H9 (cell line): ENCODE results near the gene KCNAB1. TPM values are rescaled to one million over a fixed set of nuclear protein-coding genes. Genes with fewer than 3 reads are reported as not detected.

Experiments
- DNase-seq: peaks from one replicate; pipeline ENCODE4 v3.0.0-alpha.2; 2017
- H2AFZ ChIP-seq: one replicate; pipeline ENCODE4 v1.6.1; 2013; ENCODE audit warnings: mild to moderate bottlenecking, low read length, control low read depth, moderate library complexity
- H2AK5ac ChIP-seq: 2 replicates; pipeline ENCODE4 v1.6.1; 2013; ENCODE audit warnings: low read length, control low read depth, mixed read lengths; ENCODE audit not compliant: insufficient read length
- H2BK120ac ChIP-seq: one replicate; pipeline ENCODE4 v1.6.1; 2013; ENCODE audit warnings: low read depth, mild to moderate bottlenecking, low read length, control low read depth, inconsistent platforms; ENCODE audit not compliant: poor library complexity, severe bottlenecking
- H2BK12ac ChIP-seq: 2 replicates; pipeline ENCODE4 v1.6.1; 2013; ENCODE audit warnings: low read length, control low read depth, mixed read lengths, low read depth; ENCODE audit not compliant: insufficient read length
- H2BK15ac ChIP-seq: 2 replicates; pipeline ENCODE4 v1.6.1; 2013; ENCODE audit warnings: low read depth, low read length, control low read depth
- H2BK20ac ChIP-seq: one replicate; pipeline ENCODE4 v1.6.1; 2013; ENCODE audit warnings: low read depth, mild to moderate bottlenecking, low read length, control low read depth, inconsistent platforms; ENCODE audit not compliant: poor library complexity, severe bottlenecking
- H2BK5ac ChIP-seq: 2 replicates; pipeline ENCODE4 v1.6.1; 2013; ENCODE audit warnings: low read length, control low read depth, mixed read lengths; ENCODE audit not compliant: insufficient read length
- H3K14ac ChIP-seq: 2 replicates; pipeline ENCODE4 v1.6.1; 2013; ENCODE audit warnings: low read length, control low read depth; ENCODE audit not compliant: insufficient read depth
- H3K18ac ChIP-seq: 2 replicates; pipeline ENCODE4 v1.6.1; 2013; ENCODE audit warnings: low read depth, mild to moderate bottlenecking, mixed read lengths, low read length, control low read depth; ENCODE audit not compliant: insufficient read length
- H3K23ac ChIP-seq: 2 replicates; pipeline ENCODE4 v1.6.1; 2013; ENCODE audit warnings: low read length, control low read depth, mixed read lengths, low read depth; ENCODE audit not compliant: insufficient read length
- H3K23me2 ChIP-seq: 2 replicates; pipeline ENCODE4 v1.6.1; 2013; ENCODE audit warnings: low read depth, mild to moderate bottlenecking, mixed read lengths, low read length, control low read depth; ENCODE audit not compliant: insufficient read length, poor library complexity, severe bottlenecking
- H3K27ac ChIP-seq: 2 replicates; pipeline ENCODE4 v1.5.1; 2013; ENCODE audit warnings: low read length, control low read depth, mixed read lengths, low read depth; ENCODE audit not compliant: insufficient read length
- H3K27me3 ChIP-seq: 2 replicates; pipeline ENCODE4 v1.6.1; 2013; ENCODE audit warnings: low read length, control low read depth, inconsistent platforms; ENCODE audit not compliant: insufficient read depth
- H3K4ac ChIP-seq: 2 replicates; pipeline ENCODE4 v1.6.1; 2013; ENCODE audit warnings: low read depth, mild to moderate bottlenecking, control low read depth, inconsistent platforms, low read length, moderate library complexity
- H3K4me1 ChIP-seq: 2 replicates; pipeline ENCODE4 v1.6.1; 2013; ENCODE audit warnings: low read length, control low read depth, inconsistent platforms; ENCODE audit not compliant: insufficient read depth
- H3K4me2 ChIP-seq: 2 replicates; pipeline ENCODE4 v1.6.1; 2013; ENCODE audit warnings: low read length, control low read depth, mixed read lengths; ENCODE audit not compliant: insufficient read length, insufficient read depth
- H3K56ac ChIP-seq: 2 replicates; pipeline ENCODE4 v1.6.1; 2013; ENCODE audit warnings: low read depth, mild to moderate bottlenecking, mixed read lengths, low read length, control low read depth; ENCODE audit not compliant: insufficient read length
- H3K79me1 ChIP-seq: 2 replicates; pipeline ENCODE4 v1.6.1; 2013; ENCODE audit warnings: low read depth, mild to moderate bottlenecking, moderate library complexity, low read length, control low read depth, inconsistent platforms; ENCODE audit not compliant: insufficient read depth, poor library complexity, severe bottlenecking
- H3K79me2 ChIP-seq: 2 replicates; pipeline ENCODE4 v1.6.1; 2013; ENCODE audit warnings: low read length, control low read depth, inconsistent platforms; ENCODE audit not compliant: insufficient read depth
- H3K9ac ChIP-seq: 2 replicates; pipeline ENCODE4 v1.6.1; 2013; ENCODE audit warnings: low read length, control low read depth, mixed read lengths; ENCODE audit not compliant: insufficient read length; ENCODE audit errors: extremely low read depth
- H3K9me3 ChIP-seq: one replicate; pipeline ENCODE4 v1.6.1; 2013; ENCODE audit warnings: low read depth, low read length, inconsistent platforms; ENCODE audit not compliant: control insufficient read depth
- H3T11ph ChIP-seq: one replicate; pipeline ENCODE4 v1.6.1; 2013; ENCODE audit warnings: mild to moderate bottlenecking, low read length, control low read depth, inconsistent platforms
- H4K20me1 ChIP-seq: one replicate; pipeline ENCODE4 v1.6.1; 2013; ENCODE audit not compliant: control insufficient read depth, insufficient read length, insufficient read depth
- H4K5ac ChIP-seq: 2 replicates; pipeline ENCODE4 v1.6.1; 2013; ENCODE audit warnings: low read depth, mild to moderate bottlenecking, mixed read lengths, low read length, control low read depth; ENCODE audit not compliant: insufficient read length
- H4K8ac ChIP-seq: replicated peaks from 2 replicates; pipeline ENCODE4 v1.6.1; 2013; ENCODE audit warnings: low read length, control low read depth, mixed read lengths, low read depth; ENCODE audit not compliant: insufficient read length
- H4K91ac ChIP-seq: 2 replicates; pipeline ENCODE4 v1.6.1; 2013; ENCODE audit warnings: low read depth, mild to moderate bottlenecking, moderate library complexity, mixed read lengths, low read length, control low read depth; ENCODE audit not compliant: insufficient read length
- H3K27ac Mint-ChIP-seq, 3 experiments: 2 replicates in 2 of 3; 3 replicates in 1 of 3; pipeline ENCODE4 v1.8.0; 2020 to 2021; ENCODE audit warnings: mixed read lengths in 3 of 3, mild to moderate bottlenecking in 1 of 3, moderate library complexity in 1 of 3
- H3K27me3 Mint-ChIP-seq: 2 replicates; pipeline ENCODE4 v1.8.0; 2021; ENCODE audit warnings: low read depth, mild to moderate bottlenecking, moderate library complexity, mixed read lengths
- H3K36me3 Mint-ChIP-seq, 3 experiments: 2 replicates in 2 of 3; 3 replicates in 1 of 3; pipeline ENCODE4 v1.8.0; 2020 to 2021; ENCODE audit warnings: low read depth in 3 of 3, mixed read lengths in 3 of 3; ENCODE audit not compliant: insufficient read depth in 1 of 3
- H3K4me1 Mint-ChIP-seq, 2 experiments: 2 replicates each; pipeline ENCODE4 v1.8.0; 2020; ENCODE audit warnings: mixed read lengths in 2 of 2
- H3K4me3 Mint-ChIP-seq, 2 experiments: 2 replicates in 1 of 2; 3 replicates in 1 of 2; pipeline ENCODE4 v1.8.0; 2020 to 2021; ENCODE audit warnings: mild to moderate bottlenecking in 2 of 2, mixed read lengths in 2 of 2, moderate library complexity in 1 of 2
- H3K9me3 Mint-ChIP-seq, 2 experiments: 2 replicates in 1 of 2; 3 replicates in 1 of 2; pipeline ENCODE4 v1.8.0; 2020; ENCODE audit warnings: mild to moderate bottlenecking in 2 of 2, mixed read lengths in 2 of 2, moderate library complexity in 1 of 2
- CTCF ChIP-seq: fragments of 200-600 bp; sonication (generic); conservative IDR thresholded peaks from 3 replicates; pipeline ENCODE4 v1.8.0; 2021; ENCODE audit warnings: antibody characterized with exemption, mild to moderate bottlenecking
- WGBS: extraction: QIAGEN DNeasy Blood & Tissue Kit; methylation state at CpG from one replicate; pipeline ENCODE4 v1.1.7; 2013; ENCODE audit warnings: missing lambda C conversion rate, low lambda C conversion rate, mixed read lengths; ENCODE audit not compliant: insufficient read length; ENCODE audit errors: extremely low coverage; 5-methylcytosine and 5-hydroxymethylcytosine counted together
- total RNA-seq: library from RNA; stranded (reverse); gene quantifications from 2 replicates; pipeline ENCODE4 v1.2.1, GENCODE V29; 2021

Gene KCNAB1
- total RNA-seq, 1 experiment from 2014 or later: 3.7 TPM

- no peak overlapping the region for H2BK20ac ChIP-seq
- no peak overlapping the region for H3K56ac ChIP-seq
- Mint-ChIP-seq H3K4me1 (peaks cover 8% of the 10 kb centered on the region in 2 experiments), H3K4me3 (no peak overlapping the region), H3K36me3 (no peaks in the 10 kb centered on the region; a peak in 1 of 7 replicates), H3K9me3 (no peaks in the 10 kb centered on the region), H3K27me3 (no peaks in the 10 kb centered on the region), H3K27ac (no peak overlapping the region)
- H3K14ac ChIP-seq: no peak overlapping the region
- WGBS: no CpG with 5 or more reads among the region's 7 CpGs
- no peak for TF ChIP-seq CTCF
- no peak overlapping the region for H3T11ph ChIP-seq
- H3K23ac ChIP-seq: no peak overlapping the region
- peak; percentile 55 for DNase-seq
- no peak overlapping the region for H3K4me2 ChIP-seq
- no peak overlapping the region for H2BK120ac ChIP-seq
- no peaks in the 10 kb centered on the region for H4K20me1 ChIP-seq
- no peaks in the 10 kb centered on the region for H3K27me3 ChIP-seq
- H4K5ac ChIP-seq: no peak overlapping the region
- no peak overlapping the region for H2AFZ ChIP-seq
- H2AK5ac ChIP-seq: no peak overlapping the region
- no peak overlapping the region for H2BK15ac ChIP-seq
- no peak overlapping the region for H3K4ac ChIP-seq
- no peaks in the 10 kb centered on the region for H3K79me1 ChIP-seq
- no peak overlapping the region for H4K91ac ChIP-seq
- H4K8ac ChIP-seq: no peak overlapping the region
- no peaks in the 10 kb centered on the region for H3K79me2 ChIP-seq
- no peaks in the 10 kb centered on the region for H3K4me1 ChIP-seq
- H3K18ac ChIP-seq: no peak overlapping the region
- H2BK5ac ChIP-seq: no peak overlapping the region
- no peak overlapping the region for H3K9ac ChIP-seq
- no peaks in the 10 kb centered on the region for H3K23me2 ChIP-seq
- no peak overlapping the region for H3K27ac ChIP-seq
- H2BK12ac ChIP-seq: no peak overlapping the region
- no peaks in the 10 kb centered on the region for H3K9me3 ChIP-seq
These were observed 26.4 kb upstream of the KCNAB1 start for GRCh38 chr3:156093964-156094363.
